GM21423 (cell line): ENCODE data around the gene TMEM33.

Experiments
- ATAC-seq: cut with Tn5 transposase; IDR thresholded peaks from one replicate; pipeline ENCODE4 v1.9.1; 2021; ENCODE audit warnings: mild to moderate bottlenecking, moderate library complexity; ENCODE audit not compliant: unreplicated experiment

The TMEM33 gene

DNA sequence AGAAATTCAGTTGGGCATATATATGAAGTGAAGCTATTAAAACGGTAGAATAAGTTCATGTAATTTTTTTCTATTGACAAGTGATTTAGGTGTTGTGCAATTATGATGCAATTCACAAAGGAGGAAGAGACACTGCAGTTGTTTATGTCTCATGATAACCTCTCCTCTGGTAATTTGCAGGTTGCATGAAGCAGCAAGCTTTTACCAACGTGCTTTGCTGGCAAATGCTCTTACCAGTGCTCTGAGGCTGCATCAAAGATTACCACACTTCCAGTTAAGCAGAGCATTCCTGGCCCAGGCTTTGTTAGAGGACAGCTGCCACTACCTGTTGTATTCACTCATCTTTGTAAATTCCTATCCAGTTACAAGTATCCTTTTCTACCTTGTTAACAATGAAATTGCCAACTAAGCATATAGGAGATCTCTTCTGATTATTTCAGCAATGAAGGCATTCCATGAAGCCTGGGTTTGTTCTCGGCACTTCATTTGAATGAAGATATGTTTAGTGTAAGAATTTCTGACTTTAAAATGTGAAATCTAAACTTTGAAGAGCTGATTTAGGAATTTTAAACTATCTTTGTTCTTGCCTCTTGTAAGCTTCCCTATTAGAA, 3.9 kb downstream of the TMEM33 start:
- ATAC-seq = no peak

DNA sequence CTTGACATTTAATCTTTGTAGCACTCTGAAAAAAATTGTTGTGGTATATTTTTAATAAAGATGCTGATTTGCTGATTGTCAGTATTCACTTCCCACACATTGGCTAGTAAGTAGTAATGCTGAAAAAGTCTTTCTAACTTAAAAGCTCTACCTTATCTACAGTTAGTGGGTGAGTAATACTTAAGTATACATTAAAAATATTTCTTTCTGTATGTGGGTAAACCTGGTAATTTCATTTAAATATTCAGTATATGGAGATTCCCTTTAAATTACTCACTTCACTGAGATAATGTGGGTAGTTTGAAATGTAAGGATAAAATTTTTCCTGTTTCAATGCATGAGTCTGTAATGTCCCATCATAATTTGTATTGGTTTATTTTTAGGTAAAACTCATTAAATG, 5.6 kb downstream of the TMEM33 start:
- no peak for ATAC-seq

DNA sequence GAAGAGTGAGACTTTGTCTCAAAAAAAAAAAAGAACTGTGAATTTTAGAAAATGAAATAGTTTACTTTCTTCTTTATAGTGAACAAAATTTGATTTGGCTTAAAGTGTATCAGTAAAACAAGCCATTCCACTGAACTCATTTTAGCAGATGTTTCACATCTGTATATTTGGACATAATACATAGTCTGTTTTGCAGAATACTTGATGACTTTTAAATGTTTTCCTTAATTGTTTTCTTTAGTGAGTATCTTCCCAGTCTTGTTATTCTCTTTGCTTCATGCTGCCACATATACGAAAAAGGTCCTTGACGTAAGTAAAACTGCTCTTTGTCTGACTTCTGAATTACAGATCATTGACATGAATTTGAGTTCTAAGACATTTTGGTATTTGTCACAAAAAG, 8.3 kb downstream of the TMEM33 start:
- ATAC-seq = no peak

DNA sequence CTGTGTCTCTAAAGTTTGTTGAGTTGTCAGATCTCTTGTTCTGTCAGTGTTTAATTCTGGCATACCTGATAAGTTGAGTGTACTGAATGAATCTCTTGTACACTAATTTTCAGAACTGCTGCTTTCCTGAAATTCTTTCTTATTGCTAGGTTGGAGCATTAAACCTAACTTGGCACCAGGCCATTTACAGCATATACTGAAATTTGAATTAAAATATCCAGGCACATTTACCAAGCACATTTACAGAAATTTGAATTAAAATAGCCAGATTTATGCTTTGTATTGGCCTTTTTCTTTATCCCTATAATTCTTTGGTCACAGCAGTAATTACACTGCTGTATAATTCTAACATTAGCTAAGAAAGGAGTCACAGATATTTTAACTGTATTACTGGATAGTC, 8.9 kb downstream of the TMEM33 start:
- no peak for ATAC-seq

DNA sequence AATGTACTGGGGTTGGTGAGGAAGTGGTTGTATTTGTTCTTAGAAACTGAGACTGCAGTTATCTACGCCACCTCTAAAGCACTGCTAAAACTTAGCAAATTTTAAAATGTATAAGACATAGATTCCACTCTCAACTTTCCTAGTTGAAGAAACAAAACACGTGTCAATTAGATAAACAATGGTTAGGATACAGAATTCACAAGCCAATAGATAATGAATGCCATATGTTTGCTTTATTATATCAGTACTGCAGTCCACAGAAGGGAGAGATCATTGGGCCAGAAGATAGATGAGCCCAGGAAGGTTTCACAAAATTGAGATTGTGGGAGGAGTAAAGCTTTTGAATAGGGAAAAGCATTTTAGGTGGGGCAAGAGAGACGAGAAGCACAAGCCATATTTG, 14.3 kb downstream of the TMEM33 start:
- no peak for ATAC-seq

DNA sequence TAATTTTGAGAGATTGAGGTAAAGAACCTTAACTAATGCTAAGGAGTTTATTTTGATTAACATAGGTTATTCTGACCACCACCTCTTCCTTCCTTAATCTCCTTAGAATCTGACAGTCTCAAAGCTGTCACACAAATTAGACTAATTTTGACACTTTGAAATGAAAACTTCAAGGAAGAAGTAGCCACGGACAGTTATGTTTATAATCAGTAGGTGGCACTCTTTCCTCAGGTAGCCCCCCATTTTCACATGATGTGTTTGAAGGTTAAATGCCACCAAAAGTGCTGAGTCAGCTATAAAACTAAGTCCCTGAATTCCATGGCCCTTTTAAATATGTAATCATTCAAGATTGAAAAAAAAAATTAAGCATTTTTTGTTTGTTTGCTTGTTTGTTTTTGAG, 22.4 kb downstream of the TMEM33 start:
- ATAC-seq = peak; percentile 52

DNA sequence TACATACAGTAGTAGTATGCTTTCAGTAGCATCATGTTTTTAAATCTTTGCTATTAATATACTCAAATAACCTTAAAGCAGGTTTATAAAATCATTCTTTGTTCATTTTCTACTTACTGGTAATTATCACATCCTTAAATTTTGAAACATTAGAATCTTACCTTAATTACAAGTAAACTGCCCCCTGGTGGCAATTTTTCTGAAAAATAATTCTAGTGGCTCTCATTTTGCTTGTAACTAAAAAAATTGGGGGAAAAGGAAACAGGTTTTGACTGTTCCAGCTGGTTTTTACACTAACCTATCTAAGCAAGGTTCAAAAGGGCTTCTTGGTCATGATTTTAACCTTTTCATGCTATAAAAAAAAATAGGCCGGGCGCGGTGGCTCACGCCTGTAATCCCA, 27.9 kb downstream of the TMEM33 start:
- no peak for ATAC-seq

DNA sequence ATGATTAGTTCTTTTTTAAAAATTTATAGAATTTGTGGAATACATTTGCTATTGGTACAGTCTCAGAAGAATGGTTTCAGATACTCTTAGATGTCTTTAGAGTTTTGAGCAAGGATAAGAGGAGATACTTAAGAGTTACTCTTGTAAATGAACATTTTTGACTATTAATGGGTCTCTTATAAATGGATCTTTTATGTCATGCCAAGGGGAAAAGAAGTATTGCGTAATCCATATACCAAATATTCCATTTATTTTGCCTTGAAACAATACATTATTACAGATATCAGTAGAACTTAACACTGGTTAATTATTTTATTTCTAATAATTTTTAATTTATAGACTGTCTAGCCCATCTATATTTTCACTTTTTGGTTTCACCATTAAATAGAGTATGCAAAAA, 29.2 kb downstream of the TMEM33 start:
- no peak for ATAC-seq

DNA sequence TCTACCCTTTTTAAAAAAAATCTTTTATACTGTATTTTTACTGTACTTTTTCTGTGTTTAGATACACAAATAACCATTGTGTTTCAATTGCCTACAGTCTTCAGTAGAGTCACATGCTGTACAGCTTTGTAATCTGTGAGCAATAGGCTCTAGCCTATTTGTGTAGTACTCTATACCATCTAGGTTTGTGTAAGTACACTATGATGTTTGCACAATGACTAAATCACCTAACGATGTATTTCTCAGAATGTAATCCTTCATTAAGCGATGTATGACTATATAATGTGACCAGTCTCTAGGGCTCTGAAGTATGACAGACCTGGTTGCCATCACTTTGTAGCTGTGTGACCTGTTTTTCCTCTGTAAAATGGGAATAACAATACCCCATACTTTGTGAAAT, 32.2 kb downstream of the TMEM33 start:
- ATAC-seq = no peak

DNA sequence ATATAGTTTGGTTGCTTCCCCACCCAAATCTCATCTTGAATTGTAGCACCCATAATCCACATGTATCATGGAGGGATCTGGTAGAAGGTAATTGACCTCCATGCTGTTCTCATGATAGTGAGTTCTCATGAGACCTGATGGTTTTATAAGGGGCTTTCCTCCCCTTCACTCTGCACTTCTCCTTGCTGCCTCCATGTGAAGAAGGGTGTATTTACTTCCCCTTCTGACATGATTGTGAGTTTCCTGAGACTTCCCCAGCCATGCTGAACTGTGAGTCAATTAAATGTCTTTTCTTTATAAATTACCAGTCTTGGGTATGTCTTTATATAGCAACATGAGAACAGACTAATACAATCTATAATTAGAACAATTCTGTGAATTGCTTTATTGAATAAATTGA, 34.4 kb downstream of the TMEM33 start:
- no peak for ATAC-seq

DNA sequence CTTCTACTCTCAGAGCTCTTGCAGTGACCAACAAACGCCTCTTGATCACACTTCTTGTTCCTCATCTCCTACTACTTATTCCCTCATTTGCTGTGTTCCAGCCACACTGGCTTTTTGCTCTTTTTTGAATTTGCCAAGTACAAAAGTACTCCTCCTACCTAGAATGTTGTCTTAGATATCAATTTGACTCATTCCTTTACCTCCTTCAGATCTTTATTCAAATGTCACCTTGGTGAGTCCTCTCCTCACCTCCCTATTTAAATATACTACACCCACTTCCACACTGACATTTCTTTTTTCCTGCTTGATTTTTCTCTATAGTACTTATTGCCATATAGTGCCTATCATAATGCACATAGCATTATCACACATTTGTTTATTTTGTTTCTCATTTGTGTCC, 40.1 kb downstream of the TMEM33 start:
- no peak for ATAC-seq

DNA sequence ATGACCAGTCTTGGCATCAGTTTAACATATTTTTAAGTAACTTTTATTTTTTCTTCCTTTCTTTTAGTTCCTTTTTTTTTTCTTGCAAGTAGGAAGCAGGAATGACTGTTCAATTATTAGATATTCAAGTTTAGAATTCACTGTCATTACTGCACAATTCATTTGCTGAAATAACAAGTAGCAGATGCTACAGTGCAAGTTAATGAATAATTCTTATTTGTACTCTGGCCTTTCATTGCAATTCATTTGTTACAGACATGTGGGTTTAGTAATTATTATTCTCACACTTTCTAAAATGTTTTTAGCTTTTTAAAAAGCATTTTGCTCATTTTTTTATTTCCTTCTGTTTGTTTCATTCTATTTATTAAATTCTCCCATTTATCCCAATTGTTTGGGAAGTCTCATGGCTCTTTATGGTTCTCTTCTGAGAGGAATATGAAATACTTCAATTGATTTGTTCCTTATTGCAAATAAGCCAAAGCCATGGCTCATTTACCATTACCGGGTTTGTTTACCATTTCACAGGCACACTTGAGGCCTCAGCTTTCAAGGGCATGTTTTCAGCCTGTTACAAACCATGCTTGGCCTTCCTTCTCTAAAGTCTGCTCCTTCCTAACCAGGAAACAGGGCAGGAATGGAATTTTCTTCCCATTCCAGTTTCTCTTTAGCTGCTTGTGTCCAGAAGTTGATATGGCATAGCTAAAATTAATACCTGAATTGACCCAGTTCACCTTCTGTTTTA, 41.7 kb downstream of the TMEM33 start:
- no peak for ATAC-seq

DNA sequence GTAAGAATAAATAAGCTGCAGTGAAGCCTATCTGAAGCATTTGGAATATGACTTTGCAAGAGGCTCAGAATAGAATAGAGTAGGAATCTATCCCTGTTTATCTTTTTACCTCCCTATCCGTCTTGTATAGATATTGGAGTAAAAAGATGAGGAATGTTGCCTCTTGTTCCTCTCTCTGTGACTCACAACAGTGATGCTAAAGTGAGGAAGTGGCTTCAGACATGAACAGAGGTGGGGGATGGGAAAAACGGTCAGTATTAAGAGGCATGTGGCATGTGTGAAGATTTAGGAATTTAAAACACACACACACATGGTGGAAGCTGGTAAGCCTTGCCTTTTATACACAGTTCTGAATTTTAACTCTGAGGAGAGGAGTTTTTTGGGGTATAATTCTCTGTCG, 42.5 kb downstream of the TMEM33 start:
- ATAC-seq = no peak

DNA sequence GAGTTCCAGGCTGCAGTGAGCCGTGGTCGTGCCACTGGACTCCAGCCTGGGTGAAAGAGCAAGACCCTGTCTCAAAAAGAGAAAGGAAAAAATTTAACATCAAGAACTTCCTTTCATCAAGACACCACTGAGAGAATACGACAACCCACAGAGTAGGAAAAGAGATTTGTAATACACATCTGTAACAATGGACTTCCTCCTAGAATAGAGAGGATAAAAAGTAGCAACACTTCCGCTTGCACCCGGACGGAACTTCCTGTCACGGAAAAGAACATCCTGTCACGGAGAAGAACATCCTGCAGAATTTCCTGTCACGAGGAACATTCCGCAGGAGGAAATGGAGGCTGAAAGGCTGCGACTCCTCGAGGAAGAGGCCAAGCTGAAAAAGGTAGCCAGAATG, 46.2 kb downstream of the TMEM33 start, which contains the start of gene DCAF4L1:
Gene DCAF4L1, plus strand, starts transcription at position 301 of the 400 bp plus-strand sequence. Its CDS starts 37 bp downstream, at position 338.
- no peak for ATAC-seq

DNA sequence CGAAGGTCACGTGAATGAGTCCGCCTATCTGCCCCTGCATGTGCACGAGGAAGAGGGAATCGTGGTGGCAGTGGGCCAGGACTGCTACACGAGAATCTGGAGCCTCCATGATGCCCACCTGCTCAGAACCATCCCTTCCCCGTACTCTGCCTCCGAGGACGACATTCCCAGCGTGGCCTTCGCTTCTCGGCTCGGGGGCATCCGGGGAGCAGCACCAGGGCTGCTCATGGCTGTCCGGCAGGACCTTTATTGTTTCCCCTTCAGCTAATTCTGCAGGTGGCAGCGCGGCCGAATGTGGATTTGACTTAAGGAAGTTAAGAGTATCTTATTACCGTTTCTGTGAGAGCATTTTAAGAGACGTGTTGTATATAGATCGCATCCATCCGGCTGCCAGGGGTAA, 47.5 kb downstream of the TMEM33 start:
- no peak for ATAC-seq

DNA sequence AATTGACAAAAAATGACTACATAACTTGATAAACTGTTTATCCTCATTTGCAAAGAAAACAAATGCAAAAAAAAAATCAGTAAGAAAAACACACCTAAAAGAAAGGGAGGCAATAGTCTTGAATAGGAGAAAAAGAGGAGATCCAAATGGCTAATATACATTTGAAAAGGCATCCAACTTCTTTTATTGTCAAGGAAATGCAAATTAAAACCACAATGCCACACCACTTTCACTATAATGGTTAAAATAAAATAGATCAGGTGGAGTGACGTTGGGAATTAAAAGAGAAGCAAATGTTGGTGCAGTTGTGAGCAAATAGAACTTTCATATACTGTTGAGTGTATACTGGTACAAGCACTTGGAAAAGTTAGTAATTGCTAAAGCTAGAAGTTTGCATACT, 49.9 kb downstream of the TMEM33 start:
- ATAC-seq = no peak

DNA sequence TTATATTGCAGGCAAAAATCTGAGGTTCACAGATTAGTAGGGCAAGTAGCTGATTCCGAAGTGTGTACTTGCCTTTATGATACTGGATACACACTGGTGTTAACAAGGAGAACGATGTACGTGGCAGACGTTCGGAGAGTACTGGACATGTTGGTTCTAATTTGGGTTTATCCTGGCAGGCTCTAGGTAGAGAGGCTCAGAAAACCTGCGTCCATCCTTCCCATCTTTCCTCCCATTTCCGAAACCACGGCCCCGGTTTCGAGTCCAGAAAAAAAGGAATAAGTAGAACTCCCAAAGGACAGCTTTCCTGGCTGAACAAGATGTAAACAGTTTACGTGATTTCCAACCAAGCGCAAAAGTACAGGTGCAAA, 54.8 kb downstream of the TMEM33 start:
- peak; percentile 11 for ATAC-seq

DNA sequence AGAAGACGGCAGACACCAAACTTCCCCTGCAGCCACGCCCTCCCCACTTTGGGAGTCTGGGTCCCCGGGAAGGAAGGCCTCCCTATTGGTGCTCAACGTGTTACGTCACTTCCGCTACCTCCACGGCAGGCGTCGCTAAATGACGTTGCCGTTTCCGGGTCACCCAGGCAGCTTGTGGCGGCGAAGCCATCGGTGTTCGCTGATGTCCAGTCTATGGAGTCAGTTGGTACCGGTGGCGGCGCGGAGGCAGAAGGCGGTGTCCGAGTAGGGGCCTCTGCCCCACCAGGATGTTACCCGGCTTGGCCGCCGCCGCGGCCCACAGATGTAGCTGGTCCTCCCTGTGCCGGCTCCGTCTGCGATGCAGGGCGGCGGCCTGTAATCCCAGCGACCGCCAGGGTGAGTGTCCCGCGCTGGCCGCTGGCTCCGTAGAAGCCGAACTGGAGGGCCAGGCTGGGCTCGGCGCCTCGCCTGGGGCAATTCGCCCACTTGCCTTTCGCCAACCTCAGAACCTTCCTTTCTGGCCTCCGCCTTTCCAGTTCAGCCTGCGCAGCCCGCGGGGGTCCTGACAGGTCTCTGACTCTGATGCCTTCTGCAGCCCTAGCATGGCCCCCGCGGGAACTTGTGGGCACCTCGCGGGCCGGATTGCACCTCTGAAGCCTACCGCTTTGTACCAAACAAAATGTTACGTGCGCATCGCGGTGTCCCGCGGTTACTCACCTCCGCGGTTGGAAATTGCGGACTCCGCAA, 55.3 kb downstream of the TMEM33 start, which contains the start of gene SLC30A9:
Gene SLC30A9, plus strand, starts transcription at position 166 of the 747 bp plus-strand sequence. Its CDS starts 122 bp downstream, at position 288.
- peak; percentile 99 for ATAC-seq

DNA sequence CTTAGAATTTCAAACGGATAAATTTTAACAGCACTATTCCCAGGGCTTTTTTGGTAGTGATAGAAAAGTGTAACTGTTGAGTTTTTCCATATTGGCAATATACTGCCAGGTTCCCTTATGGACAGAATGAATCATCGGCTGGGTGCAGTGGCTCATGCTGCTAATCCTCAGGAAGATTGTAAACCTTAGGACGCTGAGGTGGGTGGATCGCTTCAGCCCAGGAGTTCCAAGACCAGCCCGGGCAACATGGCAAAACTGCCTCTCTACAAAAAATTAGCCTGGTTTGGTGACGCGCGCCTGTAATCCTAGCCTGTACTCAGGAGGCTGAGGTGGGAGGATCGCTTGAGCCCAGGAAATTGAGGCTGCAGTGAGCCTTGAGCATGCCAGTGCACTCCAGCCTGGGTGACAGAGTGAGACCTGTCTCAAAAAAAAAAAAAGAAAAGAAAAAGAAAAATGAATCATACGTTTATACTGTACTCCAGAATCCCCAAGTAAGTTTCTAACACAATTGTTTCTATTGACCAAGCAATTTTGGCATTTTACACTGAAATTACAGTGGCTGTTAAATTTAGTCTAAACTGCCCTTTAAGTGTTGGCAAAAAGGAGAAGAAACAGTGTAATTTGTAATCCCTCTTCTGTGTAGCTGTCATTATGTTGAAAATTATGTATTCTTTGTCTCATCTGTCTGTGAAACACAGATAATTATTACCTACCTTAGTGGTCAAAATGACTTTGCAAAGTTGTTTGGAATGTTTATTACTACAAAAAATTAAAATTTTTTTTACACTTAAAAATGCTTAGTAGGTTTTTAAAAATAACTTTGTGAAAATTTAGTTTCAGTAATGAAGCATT, 56.9 kb downstream of the TMEM33 start:
- no peak for ATAC-seq

DNA sequence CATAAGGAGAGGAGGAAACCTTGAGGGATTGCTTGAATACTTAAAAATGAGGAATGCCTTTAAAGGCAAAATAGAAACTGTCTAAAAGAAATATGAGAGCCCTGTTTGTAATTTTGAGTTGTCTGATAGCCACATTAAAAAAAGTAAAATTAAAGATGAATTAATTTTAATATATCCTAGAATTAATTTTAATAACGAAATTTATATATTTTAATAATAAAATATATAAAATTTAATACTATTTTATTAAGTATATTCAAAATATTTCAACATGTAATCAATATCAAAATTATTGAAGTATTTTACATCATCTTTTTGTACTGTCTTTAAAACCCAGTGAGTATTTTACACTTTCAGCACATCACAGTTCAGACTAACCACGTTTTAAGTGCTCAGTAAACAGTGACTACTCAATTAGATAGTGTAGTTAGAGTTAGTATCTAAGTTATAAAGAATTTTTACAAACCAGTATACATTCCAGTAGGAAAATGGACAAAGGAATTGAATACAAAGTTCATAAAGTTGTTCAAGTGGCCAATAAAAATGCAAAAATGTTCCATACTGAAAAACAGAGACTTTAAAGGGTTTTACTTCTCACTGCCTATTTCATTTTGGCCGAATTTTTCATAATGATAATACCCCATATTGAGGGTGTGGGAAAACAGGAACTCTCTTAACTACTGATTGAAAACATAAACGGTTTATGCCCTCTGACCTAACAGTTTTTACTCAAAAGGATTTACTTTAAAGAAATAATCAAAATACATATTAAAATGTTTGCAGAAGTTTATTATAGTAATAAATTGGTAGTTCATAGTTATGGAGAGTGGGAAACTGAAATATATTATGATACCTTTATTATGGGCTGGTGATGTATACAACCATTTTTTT, 58.0 kb downstream of the TMEM33 start:
- no peak for ATAC-seq
